Gastroesophageal sphincter (tissue), 4 donors: ENCODE results near the gene SRGN. TPM values are rescaled to one million over a fixed set of nuclear protein-coding genes. Genes with fewer than 3 reads are reported as not detected.

ENCODE experiments used
- ATAC-seq: fragments of 150-250 bp; one replicate; pipeline ENCODE4 v1.9.1; 2016; ENCODE audit warnings: mild to moderate bottlenecking, moderate library complexity
- H3K27ac ChIP-seq, 4 donors: fragments of 200-600 bp; sonication (generic) in 3 of 4; 1 replicate in 3 of 4; 2 replicates in 1 of 4; pipeline ENCODE4 v1.5.1; 2016 to 2019
- H3K27me3 ChIP-seq: fragments of 200-600 bp; sonication (generic); one replicate; pipeline ENCODE4 v1.5.1; 2019
- H3K36me3 ChIP-seq, 2 donors: fragments of 200-600 bp; sonication (generic); one replicate each; pipeline ENCODE4 v1.5.1; 2019; ENCODE audit warnings: control low read depth in 1 of 2
- H3K4me1 ChIP-seq, 3 donors: fragments of 200-600 bp; sonication (generic); 1 replicate in 2 of 3; 2 replicates in 1 of 3; pipeline ENCODE4 v1.5.1; 2016 to 2019; ENCODE audit warnings: control low read depth in 2 of 3
- H3K4me3 ChIP-seq, 2 donors: fragments of 200-600 bp; sonication (generic); one replicate each; pipeline ENCODE4 v1.5.1; 2019; ENCODE audit warnings: mild to moderate bottlenecking in 1 of 2, moderate library complexity in 1 of 2
- H3K9me3 ChIP-seq, 3 donors: fragments of 200-600 bp; sonication (generic); one replicate each; pipeline ENCODE4 v1.5.1; 2017 to 2019; ENCODE audit warnings: control low read depth in 2 of 3
- EP300 ChIP-seq: sonication (generic); formaldehyde crosslinking; IDR thresholded peaks from one replicate; pipeline ENCODE4 v1.6.1; 2017; ENCODE audit warnings: antibody characterized with exemption, mild to moderate bottlenecking
- POLR2A ChIP-seq, 2 donors: fragments of 450-650 bp; IDR thresholded peaks; one replicate each; pipeline ENCODE4 v1.6.1; 2017; ENCODE audit warnings: antibody characterized with exemption in 2 of 2, mild to moderate bottlenecking in 2 of 2, moderate library complexity in 1 of 2
- POLR2AphosphoS5 ChIP-seq: sonication (generic); formaldehyde crosslinking; IDR thresholded peaks from one replicate; pipeline ENCODE4 v1.6.1; 2017; ENCODE audit warnings: antibody characterized with exemption
- WGBS, 2 donors: methylation state at CpG; one replicate each; pipeline ENCODE4 v1.1.5; 2018; ENCODE audit warnings: low coverage in 1 of 2; 5-methylcytosine and 5-hydroxymethylcytosine counted together
- total RNA-seq, 4 donors: library from RNA; depleted of rRNA; stranded (reverse); fragments of >200 nt; gene quantifications; one replicate each; pipeline ENCODE4 v1.1.0, GENCODE V29; 2016
- TF ChIP-seq, protein P1 (sequence below), 4 experiments: fragments of 200-600 bp in 2 of 4; fragments of 450-650 bp in 2 of 4; sonication (generic) in 1 of 4; IDR thresholded peaks; one replicate each; pipeline ENCODE4 v1.5.1; 2017 to 2019; ENCODE audit warnings: antibody characterized with exemption in 4 of 4, mild to moderate bottlenecking in 2 of 4, moderate library complexity in 2 of 4

Gene SRGN
- total RNA-seq, 4 donors from 2014 or later = 14.9 to 143 (median 97.8) TPM

GRCh38 chr10:69119896-69120295, 32.0 kb downstream of the SRGN start:
- no peak for ATAC-seq
- Histone ChIP-seq H3K4me3 (no peak overlapping the region), H3K27me3 (no peaks in the 10 kb centered on the region), H3K9me3 (no peaks in the 10 kb centered on the region), H3K4me1 (peaks cover 0 to 13% (median 0%) of the 10 kb centered on the region in 3 donors), H3K36me3 (no peaks in the 10 kb centered on the region), H3K27ac (no peak overlapping the region)
- TF ChIP-seq, protein P1, sequence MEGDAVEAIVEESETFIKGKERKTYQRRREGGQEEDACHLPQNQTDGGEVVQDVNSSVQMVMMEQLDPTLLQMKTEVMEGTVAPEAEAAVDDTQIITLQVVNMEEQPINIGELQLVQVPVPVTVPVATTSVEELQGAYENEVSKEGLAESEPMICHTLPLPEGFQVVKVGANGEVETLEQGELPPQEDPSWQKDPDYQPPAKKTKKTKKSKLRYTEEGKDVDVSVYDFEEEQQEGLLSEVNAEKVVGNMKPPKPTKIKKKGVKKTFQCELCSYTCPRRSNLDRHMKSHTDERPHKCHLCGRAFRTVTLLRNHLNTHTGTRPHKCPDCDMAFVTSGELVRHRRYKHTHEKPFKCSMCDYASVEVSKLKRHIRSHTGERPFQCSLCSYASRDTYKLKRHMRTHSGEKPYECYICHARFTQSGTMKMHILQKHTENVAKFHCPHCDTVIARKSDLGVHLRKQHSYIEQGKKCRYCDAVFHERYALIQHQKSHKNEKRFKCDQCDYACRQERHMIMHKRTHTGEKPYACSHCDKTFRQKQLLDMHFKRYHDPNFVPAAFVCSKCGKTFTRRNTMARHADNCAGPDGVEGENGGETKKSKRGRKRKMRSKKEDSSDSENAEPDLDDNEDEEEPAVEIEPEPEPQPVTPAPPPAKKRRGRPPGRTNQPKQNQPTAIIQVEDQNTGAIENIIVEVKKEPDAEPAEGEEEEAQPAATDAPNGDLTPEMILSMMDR (IDR thresholded peaks at IDR 0.05) = no peak
- TF ChIP-seq POLR2A (IDR thresholded peaks at IDR 0.05) (no peak), EP300 (no peak)
- WGBS, 2 donors = 31 to 50% methylated on average over 1 of the region's 1 CpG

GRCh38 chr10:69123306-69123746, 35.4 kb downstream of the SRGN start:
- no peaks in the 10 kb centered on the region for H3K27me3 ChIP-seq
- peaks cover 0 to 45% (median 9%) of the 10 kb centered on the region in 3 donors for H3K4me1 ChIP-seq
- WGBS, 2 donors = 0 to 2% methylated on average over 6 to 11 of the region's 16 CpGs
- H3K27ac ChIP-seq = peak overlapping the region; percentile 96 to 99 (median 98)
- H3K36me3 ChIP-seq = no peaks in the 10 kb centered on the region
- TF ChIP-seq POLR2A (IDR thresholded peaks at IDR 0.05) (no peak), POLR2AphosphoS5 (no peak), EP300 (no peak)
- TF ChIP-seq, protein P1 (IDR thresholded peaks at IDR 0.05) = no peak
- H3K9me3 ChIP-seq = no peaks in the 10 kb centered on the region
- peak overlapping the region; percentile 63 to 98 for H3K4me3 ChIP-seq
- peak; percentile 65 for ATAC-seq

DNA sequence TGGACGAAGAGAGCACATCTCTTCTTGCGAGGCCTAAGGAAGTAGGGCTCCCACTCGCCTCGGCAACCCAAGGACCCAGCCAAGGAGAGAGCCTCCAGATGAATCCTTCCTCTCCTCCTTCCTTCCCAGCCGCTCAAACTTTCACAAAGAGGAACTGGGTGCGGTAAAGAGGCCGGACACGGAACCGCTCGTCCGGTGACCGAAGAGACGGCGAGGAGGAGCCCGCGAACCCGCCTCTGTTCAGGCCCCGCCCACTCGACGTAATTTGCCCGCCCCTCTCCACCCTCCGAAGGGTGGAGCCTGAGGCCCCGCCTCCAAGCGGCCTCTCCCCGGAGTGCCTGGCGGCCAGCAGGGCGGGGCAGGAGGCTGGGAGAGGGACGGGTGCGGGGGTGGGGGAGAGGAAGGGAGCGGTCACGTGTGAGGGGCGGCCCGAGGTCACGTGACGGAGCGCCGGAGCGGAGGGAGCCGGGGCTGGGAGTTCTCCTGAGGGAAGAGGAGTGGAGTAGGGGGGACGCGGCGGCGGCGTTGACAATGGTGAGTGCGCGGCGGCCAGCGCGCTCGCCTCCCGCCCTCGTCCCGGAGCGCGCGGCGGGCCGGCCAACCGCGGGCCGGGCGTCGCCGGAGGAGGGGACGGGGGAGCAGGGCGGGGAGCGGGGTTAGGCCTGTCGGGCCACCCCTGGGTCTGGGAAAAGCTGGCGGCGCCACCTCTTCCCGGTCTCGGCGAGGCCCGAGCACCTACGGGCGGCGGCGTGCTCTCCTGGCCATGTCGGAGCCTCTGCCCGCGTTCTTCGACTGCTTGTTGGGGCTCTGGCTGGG, 36.1 kb downstream of the SRGN start, which contains the start of gene VPS26A:
VPS26A (plus strand) TSS at position 432 of the 816 bp plus-strand sequence; CDS start at position 532, 100 bp downstream.
- H3K27me3 ChIP-seq = no peaks in the 10 kb centered on the region
- 0% methylated on average over 1 to 3 of the region's 82 CpGs for WGBS, 2 donors
- H3K4me3 ChIP-seq = peak within 1 kb of the TSS; percentile 94 to 98
- peak; percentile 96 for ATAC-seq
- peaks cover 0 to 49% (median 9%) of the 10 kb centered on the region in 3 donors for H3K4me1 ChIP-seq
- H3K27ac ChIP-seq = peak within 1 kb of the TSS; percentile 96 to 99 (median 98)
- no peaks in the 10 kb centered on the region for H3K9me3 ChIP-seq
- no peaks in the 10 kb centered on the region for H3K36me3 ChIP-seq
- TF ChIP-seq EP300 = no peak
- TF ChIP-seq POLR2A (IDR thresholded peaks at IDR 0.05) = peak; percentile 88 to 94
- TF ChIP-seq, protein P1 (IDR thresholded peaks at IDR 0.05) = peak in 3 of 4 experiments; percentile 19 to 36 (median 32)
- peak; percentile 97 for TF ChIP-seq POLR2AphosphoS5

GRCh38 chr10:69124563-69125268, 36.8 kb downstream of the SRGN start:
- Histone ChIP-seq H3K36me3 (no peaks in the 10 kb centered on the region), H3K27ac (peak overlapping the region; percentile 94 to 99 (median 98)), H3K4me3 (peak overlapping the region; percentile 94 to 98), H3K27me3 (no peaks in the 10 kb centered on the region), H3K4me1 (peaks cover 0 to 57% (median 12%) of the 10 kb centered on the region in 3 donors), H3K9me3 (no peaks in the 10 kb centered on the region)
- 0 to 3% methylated on average over 15 to 16 of the region's 26 CpGs for WGBS, 2 donors
- TF ChIP-seq, protein P1 (IDR thresholded peaks at IDR 0.05) = no peak
- peak in 1 of 2 donors; percentile 19 for TF ChIP-seq POLR2A (IDR thresholded peaks at IDR 0.05)
- no peak for TF ChIP-seq POLR2AphosphoS5
- ATAC-seq = no peak
